ENCODE measurements around the gene ZNF415. TPM values are rescaled to one million over a fixed set of nuclear protein-coding genes. Genes with fewer than 3 reads are reported as not detected.

ZNF415 gene
- total and polyA plus RNA-seq, 2 donors (not counting 1 experiment from before 2014, with no cell fraction given), result 7.2 to 15.7 TPM

DNA sequence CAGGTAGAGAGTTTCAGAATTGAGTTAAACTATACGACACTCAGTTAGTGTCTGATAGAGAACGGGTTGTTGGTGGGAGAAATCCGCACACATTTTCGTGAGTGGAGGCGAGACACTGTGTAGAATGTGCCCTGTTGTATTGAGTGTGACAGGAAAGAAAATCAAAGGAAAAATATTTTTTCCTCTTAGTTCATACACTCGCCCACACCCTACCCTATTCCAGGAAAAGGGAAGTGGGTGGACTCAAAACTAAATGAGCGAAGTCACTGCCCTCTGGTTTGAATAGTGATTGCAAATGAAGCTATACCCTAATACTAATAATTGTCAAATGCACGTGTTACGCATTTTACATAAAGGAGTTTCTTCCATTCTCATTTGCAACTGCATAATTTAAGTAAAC lies 24.1 kb upstream of the ZNF415 start:
- H3K79me2 ChIP-seq (ENCODE audit: control insufficient read depth, insufficient read depth, low read length), result peaks cover 1% of the 10 kb centered on the region
- no peak overlapping the region for H3K4me3 ChIP-seq (replicated peaks in 1 of 4; ENCODE audit: control extremely low read depth in 1 of 4, insufficient read depth in 1 of 4, low read depth in 3 of 4, low read length in 4 of 4)
- H2AFZ ChIP-seq (ENCODE audit: low read length), result no peak overlapping the region
- H3K36me3 ChIP-seq (ENCODE audit: control insufficient read depth, insufficient read depth, low read length), result no peaks in the 10 kb centered on the region
- no peaks in the 10 kb centered on the region for H3K27me3 ChIP-seq (ENCODE audit: control insufficient read depth, insufficient read depth, low read length)
- H3K9me3 ChIP-seq (ENCODE audit: control insufficient read depth, insufficient read depth, low read depth, low read length), result no peaks in the 10 kb centered on the region
- H3K4me2 ChIP-seq (ENCODE audit: extremely low read depth, insufficient read depth, low read length), result no peak overlapping the region
- no peak overlapping the region for H3K9ac ChIP-seq (ENCODE audit: insufficient read depth, low read length)
- TF ChIP-seq EZH2 (IDR thresholded peaks at IDR 0.05; ENCODE audit: low read length, missing control alignments), result no peak
- TF ChIP-seq, protein P1, sequence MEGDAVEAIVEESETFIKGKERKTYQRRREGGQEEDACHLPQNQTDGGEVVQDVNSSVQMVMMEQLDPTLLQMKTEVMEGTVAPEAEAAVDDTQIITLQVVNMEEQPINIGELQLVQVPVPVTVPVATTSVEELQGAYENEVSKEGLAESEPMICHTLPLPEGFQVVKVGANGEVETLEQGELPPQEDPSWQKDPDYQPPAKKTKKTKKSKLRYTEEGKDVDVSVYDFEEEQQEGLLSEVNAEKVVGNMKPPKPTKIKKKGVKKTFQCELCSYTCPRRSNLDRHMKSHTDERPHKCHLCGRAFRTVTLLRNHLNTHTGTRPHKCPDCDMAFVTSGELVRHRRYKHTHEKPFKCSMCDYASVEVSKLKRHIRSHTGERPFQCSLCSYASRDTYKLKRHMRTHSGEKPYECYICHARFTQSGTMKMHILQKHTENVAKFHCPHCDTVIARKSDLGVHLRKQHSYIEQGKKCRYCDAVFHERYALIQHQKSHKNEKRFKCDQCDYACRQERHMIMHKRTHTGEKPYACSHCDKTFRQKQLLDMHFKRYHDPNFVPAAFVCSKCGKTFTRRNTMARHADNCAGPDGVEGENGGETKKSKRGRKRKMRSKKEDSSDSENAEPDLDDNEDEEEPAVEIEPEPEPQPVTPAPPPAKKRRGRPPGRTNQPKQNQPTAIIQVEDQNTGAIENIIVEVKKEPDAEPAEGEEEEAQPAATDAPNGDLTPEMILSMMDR (conservative IDR thresholded peaks at IDR 0.05 in 1 of 2, IDR thresholded peaks at IDR 0.05 in 1 of 2; ENCODE audit: low read depth in 1 of 2, low read length in 2 of 2), result no peak
- no peaks in the 10 kb centered on the region for H4K20me1 ChIP-seq (ENCODE audit: control insufficient read depth, extremely low read depth, insufficient read depth, low read length)
- no peak for DNase-seq (ENCODE audit: low read depth in 2 of 2)
- no peaks in the 10 kb centered on the region for H3K4me1 ChIP-seq (ENCODE audit: control insufficient read depth, extremely low read depth, insufficient read depth, low read length)
- no peak overlapping the region for H3K27ac ChIP-seq (ENCODE audit: insufficient read depth, low read length)

DNA sequence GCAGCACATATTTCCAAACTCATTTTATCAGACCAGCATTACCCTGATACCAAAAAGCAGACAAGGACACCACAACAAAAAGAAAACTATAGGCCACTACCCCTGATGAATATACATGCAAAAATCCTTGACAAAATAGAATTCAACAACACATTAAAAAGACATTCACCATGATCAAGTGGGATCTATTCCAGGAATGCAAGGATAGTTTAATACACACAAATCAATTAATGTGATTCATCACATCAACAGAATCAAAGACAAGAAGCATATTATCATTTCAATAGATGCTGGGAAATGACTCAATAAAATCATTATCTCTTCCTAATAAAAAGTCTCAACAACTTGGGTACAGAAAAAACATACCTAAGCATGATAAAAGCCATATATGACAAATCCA lies 14.9 kb upstream of the ZNF415 start:
- no peak for DNase-seq (ENCODE audit: low read depth in 2 of 2)
- no peak overlapping the region for H3K4me2 ChIP-seq (ENCODE audit: extremely low read depth, insufficient read depth, low read length)
- no peak overlapping the region for H3K4me3 ChIP-seq (replicated peaks in 1 of 4; ENCODE audit: control extremely low read depth in 1 of 4, insufficient read depth in 1 of 4, low read depth in 3 of 4, low read length in 4 of 4)

DNA sequence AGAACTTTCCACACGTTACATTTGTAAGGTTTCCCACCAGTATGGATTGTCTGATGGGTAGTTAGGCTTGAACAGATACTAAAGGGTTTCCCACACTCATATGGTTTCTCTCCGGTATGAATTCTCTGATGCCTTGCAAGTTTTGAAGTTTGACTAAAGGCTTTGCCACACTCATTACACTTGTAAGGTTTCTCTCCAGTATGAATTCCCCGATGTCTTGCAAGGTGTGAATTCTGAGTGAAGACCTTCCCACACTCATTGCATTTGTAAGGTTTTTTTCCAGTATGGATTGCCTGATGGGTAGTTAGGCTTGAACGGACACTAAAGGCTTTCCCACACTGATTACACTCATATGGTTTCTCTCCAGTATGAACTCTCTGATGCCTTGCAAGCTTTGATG lies 7.6 kb upstream of the ZNF415 start:
- no peaks in the 10 kb centered on the region for H3K79me2 ChIP-seq (ENCODE audit: control insufficient read depth, insufficient read depth, low read length)
- no peaks in the 10 kb centered on the region for H3K36me3 ChIP-seq (ENCODE audit: control insufficient read depth, insufficient read depth, low read length)
- TF ChIP-seq EZH2 (IDR thresholded peaks at IDR 0.05; ENCODE audit: low read length, missing control alignments), result no peak
- no peak overlapping the region for H3K4me2 ChIP-seq (ENCODE audit: extremely low read depth, insufficient read depth, low read length)
- H2AFZ ChIP-seq (ENCODE audit: low read length), result no peak overlapping the region
- no peaks in the 10 kb centered on the region for H4K20me1 ChIP-seq (ENCODE audit: control insufficient read depth, extremely low read depth, insufficient read depth, low read length)
- H3K27me3 ChIP-seq (ENCODE audit: control insufficient read depth, insufficient read depth, low read length), result no peaks in the 10 kb centered on the region
- no peaks in the 10 kb centered on the region for H3K9me3 ChIP-seq (ENCODE audit: control insufficient read depth, insufficient read depth, low read depth, low read length)
- no peaks in the 10 kb centered on the region for H3K4me1 ChIP-seq (ENCODE audit: control insufficient read depth, extremely low read depth, insufficient read depth, low read length)
- no peak overlapping the region for H3K9ac ChIP-seq (ENCODE audit: insufficient read depth, low read length)
- no peak overlapping the region for H3K27ac ChIP-seq (ENCODE audit: insufficient read depth, low read length)
- no peak for DNase-seq (ENCODE audit: low read depth in 2 of 2)
- H3K4me3 ChIP-seq (replicated peaks in 1 of 4; ENCODE audit: control extremely low read depth in 1 of 4, insufficient read depth in 1 of 4, low read depth in 3 of 4, low read length in 4 of 4), result no peak overlapping the region

More for the DNA sequence above, 14.9 kb upstream of the ZNF415 start:
- no peaks in the 10 kb centered on the region for H3K36me3 ChIP-seq (ENCODE audit: control insufficient read depth, insufficient read depth, low read length)
- H3K27ac ChIP-seq (ENCODE audit: insufficient read depth, low read length), result no peak overlapping the region
- no peaks in the 10 kb centered on the region for H4K20me1 ChIP-seq (ENCODE audit: control insufficient read depth, extremely low read depth, insufficient read depth, low read length)
- no peaks in the 10 kb centered on the region for H3K9me3 ChIP-seq (ENCODE audit: control insufficient read depth, insufficient read depth, low read depth, low read length)
- H3K27me3 ChIP-seq (ENCODE audit: control insufficient read depth, insufficient read depth, low read length), result no peaks in the 10 kb centered on the region
- H3K9ac ChIP-seq (ENCODE audit: insufficient read depth, low read length), result no peak overlapping the region
- no peaks in the 10 kb centered on the region for H3K4me1 ChIP-seq (ENCODE audit: control insufficient read depth, extremely low read depth, insufficient read depth, low read length)
- H3K79me2 ChIP-seq (ENCODE audit: control insufficient read depth, insufficient read depth, low read length), result no peaks in the 10 kb centered on the region
- H2AFZ ChIP-seq (ENCODE audit: low read length), result no peak overlapping the region
- TF ChIP-seq, protein P1 (conservative IDR thresholded peaks at IDR 0.05 in 1 of 2, IDR thresholded peaks at IDR 0.05 in 1 of 2; ENCODE audit: low read depth in 1 of 2, low read length in 2 of 2), result no peak
- TF ChIP-seq EZH2 (IDR thresholded peaks at IDR 0.05; ENCODE audit: low read length, missing control alignments), result no peak
